Measurements from ENCODE around the gene C9orf153.
"Not testable (repeated sequence)": the region's sequence is repeated elsewhere in the genome, so short reads cannot be mapped to it uniquely, and the experiment has no call there.

C9orf153 gene

GRCh38 chr9:86262492-86262891 is 3.0 kb upstream of the C9orf153 start:
- DNase-seq = no peak

DNA sequence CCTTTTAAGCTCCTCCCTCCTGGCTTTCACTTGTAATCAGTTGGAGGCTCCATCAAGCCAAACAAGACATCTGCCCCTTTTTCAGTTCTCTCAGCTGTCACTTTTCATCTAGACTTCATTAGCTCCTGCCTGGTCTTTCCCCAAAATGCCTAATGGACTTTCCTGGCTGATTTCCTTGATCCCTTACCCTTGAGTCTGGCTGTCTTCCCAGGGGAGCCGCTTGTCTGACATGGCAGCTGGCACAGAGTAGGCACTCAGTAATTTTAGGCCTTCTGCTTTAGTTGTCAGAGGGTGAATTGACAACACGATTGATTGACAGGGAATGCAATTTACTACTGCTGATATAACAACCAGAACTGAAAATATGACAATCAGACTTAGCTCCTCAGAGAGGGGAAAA is 2.1 kb downstream of the C9orf153 start:
- DNase-seq = no peak

- no peak for DNase-seq
These were observed 2.8 kb downstream of the C9orf153 start for GRCh38 chr9:86256653-86257052.

DNA sequence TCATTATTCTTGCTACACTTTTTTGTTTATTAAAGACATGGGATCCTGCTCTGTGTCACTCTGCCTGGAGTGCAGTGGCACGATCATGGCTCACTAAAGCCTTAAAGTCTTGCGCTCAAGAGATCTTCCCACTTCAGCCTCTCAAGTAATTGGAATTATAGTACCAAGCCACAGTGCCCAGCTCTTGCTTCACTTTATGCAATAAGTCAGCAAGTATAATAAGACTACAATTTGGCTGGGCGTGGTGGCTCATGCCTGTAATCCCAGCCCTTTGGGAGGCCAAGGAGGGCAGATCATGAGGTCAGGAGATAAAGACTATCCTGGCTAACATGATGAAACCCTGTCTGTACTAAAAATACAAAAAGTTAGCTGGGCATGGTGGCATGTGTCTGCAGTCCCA is 5.9 kb downstream of the C9orf153 start:
- DNase-seq = no peak

- DNase-seq = no peak
These were observed 6.6 kb downstream of the C9orf153 start for GRCh38 chr9:86252870-86253269.

DNA sequence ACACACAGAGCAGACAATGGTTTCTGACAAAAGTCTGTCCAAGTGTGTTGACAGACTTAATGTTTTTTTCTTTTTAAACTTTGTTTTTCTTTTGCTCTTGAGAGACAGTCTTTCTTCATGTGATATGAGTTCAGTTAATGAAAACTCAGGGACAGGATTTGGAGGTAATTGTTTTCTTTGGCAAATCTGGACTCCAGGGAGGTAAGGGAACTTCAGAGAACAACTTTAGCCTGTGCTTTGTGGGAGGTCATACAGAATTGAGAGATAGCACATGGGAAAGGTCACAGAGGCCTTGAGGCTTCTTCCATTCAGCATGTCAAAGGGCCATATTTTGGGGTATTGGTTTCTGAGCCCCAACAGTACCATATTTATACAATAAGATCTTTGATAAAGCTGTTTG is 9.3 kb downstream of the C9orf153 start:
- no peak for DNase-seq

DNA sequence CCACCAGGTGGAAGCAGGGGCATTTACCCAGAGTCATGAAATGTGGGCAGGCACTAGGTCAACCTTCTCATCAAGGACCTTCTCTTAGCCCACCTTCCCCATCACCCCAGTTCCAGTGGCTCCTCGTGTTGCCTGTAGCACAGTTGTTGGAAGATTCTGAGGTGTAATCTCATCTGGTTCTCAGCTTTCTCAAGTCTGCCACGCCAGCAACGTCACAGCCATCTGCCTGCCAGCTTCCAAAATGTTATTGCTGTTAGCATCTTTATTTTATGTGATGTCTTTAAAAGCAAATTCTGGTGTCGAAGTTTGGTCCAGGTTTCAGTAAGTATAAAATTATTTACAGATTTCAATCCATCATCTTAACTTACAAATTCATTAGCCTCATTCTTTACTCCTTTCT is 10.7 kb downstream of the C9orf153 start:
- no peak for DNase-seq

DNA sequence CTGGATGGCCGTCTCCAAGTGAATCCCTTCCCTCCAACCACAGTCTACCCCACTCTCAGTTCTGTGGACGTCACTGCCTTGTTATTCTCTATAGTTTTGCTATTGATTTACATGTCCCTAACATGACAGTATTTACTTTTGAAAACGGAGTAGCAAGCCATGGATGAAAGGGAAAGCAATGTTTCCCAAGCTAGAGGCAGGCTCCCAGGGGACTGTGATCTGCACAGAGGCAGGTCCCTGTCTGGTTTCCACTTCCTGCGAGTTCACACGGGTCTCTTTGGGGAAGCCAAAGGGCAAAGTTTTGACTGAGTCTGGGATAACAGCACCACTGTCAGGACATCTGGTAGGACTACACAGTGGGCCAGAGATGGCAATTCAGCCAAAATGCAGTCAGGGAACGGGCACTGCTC is 12.7 kb downstream of the C9orf153 start:
- DNase-seq = no peak

GRCh38 chr9:86242071-86242470 is 17.4 kb downstream of the C9orf153 start:
- DNase-seq = no peak

DNA sequence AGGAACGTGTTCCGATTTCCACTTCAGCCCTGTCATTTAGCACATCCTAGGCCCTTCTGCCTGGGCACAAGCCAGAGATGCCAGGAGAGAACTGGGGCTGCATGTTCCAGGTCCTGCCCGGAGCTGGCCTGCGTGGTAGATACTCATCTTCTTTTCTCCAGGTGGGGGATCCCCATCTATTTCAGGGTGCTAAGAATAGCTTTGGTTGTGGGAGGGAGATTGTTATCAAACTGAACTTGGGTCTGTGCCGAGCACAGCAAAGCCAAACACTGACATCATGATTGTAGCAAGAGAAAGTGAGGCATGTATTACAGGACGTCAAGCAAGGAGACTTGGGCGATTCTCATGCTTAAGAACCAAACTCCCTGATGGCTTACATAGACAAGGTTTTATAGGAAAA is 18.2 kb downstream of the C9orf153 start:
- DNase-seq = no peak

DNA sequence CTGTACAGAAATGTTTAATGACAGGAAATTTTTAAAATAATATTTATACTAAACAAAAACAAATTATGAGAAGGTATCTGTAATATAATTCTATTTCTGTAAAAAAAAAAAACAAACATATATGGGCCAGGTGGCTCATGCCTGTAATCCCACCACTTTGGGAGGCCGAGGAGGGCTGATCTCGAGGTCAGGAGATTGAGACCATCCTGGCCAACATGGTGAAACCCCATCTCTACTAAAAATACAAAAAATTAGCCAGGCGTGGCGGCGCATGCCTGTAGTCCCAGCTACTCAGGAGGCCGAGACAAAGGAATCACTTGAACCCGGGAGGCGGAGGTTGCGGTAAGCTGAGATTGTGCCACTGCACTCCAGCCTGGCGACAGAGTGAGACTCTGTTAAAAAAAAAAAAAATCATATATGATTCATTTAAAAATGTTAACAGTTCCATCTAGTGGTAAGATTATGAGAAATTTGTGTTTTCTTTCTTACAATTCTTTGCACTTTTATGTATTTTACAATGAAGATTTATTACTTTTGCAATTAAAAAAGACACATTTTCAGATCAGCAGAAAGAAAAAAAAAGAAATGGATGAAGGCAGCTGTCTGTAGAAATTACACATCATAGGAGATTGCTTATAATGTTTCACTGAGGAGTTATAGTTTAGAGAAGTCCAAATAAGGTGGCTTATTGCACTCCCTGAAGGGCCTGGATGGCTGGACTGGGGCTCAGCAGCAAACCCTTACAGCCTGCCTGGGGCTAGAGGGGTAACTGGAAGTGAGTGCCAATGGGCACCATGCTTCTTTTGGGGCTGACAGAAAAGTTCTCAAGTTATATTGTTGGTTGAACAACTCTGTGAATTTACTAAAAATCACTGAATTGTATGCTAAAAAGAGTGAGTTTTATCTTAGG is 20.3 kb downstream of the C9orf153 start:
- no peak for DNase-seq

DNA sequence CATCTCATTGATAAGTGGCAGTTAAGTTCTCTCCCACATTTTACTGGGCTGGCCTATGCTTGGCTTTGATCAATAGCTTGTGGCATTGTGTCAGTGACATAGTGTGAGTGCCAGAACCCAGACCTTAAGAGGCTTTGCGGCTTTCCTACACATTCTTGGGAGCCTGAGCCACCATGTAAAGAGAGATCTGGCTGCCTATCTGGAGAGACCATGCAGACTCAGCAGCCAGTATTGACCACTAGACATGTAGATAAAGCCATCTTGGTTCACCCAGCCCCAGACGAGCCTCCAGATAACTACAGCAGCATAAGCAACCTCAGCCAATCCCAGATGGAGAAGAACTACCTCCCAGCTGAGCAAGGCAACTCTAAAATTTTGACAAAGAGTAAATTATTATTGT is 28.6 kb downstream of the C9orf153 start:
- no peak for DNase-seq

GRCh38 chr9:86222667-86223066 is 36.8 kb downstream of the C9orf153 start:
- DNase-seq = no peak

DNA sequence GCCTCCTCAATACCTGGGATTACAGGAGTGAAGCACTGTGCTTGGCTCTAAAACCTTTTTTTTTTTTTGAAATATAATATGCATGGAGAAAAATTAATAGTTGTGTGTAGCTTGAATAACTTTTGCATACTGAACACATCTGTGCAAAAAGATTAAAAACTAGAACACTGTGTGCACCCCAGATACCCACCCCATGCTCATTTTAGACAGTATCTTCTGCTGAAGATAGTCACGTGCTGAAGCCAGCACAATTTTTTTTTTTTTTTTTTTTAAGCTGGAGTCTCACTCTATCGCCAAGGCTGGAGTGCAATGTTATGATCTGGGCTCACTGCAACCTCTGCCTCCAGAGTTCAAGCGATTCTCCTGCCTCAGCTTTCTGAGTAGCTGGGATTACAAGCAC is 39.9 kb downstream of the C9orf153 start:
- DNase-seq = no peak

DNA sequence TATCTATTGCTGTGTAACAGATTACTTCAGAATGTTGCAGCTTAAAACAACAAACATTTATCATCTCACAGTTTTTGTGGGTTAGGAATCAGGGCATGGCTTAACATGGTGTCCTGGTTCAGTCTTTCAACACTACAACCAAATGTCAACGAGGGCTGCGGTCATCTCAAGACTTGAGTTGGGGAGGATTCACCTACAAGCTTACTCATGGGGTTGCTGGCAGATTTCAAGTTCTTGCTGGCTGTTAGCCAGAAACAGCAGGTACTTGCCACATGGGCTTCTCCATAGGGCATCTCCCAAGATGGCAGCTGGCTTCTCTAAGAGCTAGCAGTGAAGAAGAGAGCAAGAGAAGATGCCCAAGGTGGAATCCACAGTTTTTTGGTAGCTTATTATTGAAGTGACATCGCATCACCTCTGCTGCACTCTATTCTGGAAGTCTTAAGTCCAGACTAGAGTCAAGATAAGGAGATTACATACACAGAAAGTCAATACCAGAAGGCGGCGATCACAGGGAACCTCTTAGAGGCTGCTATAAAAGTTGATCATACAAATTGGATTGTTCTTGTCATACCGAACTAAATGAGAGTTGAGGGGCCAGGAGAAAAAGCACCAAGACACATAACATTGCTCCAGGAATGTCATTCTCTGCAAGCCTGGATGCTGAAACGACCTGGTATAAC is 42.2 kb downstream of the C9orf153 start:
- no peak for DNase-seq

GRCh38 chr9:86207193-86207592 is 52.3 kb downstream of the C9orf153 start:
- no peak for DNase-seq

- DNase-seq = peak; percentile 3
These were observed 57.0 kb downstream of the C9orf153 start for GRCh38 chr9:86202338-86202882.

- no peak for DNase-seq
These were observed 57.8 kb downstream of the C9orf153 start for GRCh38 chr9:86201474-86202337.

- no peak for DNase-seq
These were observed 58.8 kb downstream of the C9orf153 start for GRCh38 chr9:86200599-86201162.

DNA sequence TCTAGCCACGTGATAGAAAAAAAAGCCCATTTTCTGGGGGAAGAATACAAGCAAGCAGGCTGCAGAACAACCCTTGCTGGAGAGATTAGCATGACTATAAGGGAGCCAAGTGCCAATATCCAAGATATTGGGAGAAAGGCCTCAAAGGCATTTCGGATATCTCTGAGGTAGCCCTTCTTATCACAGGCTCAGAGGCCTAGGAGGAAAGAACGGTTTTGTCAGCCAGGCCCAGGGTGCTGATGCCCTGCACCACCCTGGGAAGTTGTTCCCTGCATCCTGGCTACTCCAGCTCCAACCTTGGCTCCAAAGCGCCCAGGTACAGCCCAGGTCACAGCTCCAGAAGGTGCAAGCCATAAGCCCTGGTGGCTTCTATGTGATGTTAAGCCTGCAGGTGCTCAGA is 66.4 kb downstream of the C9orf153 start:
- DNase-seq = no peak

DNA sequence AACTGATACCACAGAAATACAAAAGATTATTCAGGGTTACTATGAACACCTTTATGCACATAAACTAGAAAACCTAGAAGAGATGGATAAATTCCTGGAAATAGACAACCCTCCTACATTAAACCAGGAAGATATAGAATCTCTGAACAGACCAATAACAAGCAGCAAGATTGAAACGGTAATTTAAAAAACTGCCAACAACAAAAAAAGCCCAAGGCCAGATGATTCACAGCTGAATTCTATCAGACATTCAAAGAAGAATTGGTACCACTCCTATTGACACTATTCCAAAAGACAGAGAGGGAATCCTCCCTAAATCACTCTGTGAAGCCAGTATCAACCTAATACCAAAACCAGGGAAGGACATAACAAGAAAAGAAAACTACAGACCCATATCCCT is 68.8 kb downstream of the C9orf153 start:
- DNase-seq = not testable (repeated sequence)

DNA sequence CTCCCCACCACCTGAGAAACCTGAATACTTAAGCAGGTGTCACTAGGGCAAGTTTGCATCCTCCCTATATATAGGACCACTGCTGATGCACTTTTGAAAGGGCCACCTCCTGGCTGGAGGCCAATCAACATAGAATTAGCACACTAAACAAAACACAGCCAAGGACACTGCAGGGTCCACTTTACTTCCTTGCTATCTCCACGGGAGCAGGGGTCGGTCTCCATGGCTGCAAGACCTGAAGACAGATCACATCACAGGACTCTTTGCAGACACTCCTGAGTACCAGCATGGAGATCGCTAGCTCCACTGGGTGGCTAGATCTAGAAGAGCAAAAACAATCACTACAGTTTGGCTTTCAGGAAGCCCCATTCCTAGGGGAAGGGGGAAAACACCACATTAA is 72.3 kb downstream of the C9orf153 start:
- no peak for DNase-seq

GRCh38 chr9:86186696-86187095 is 72.8 kb downstream of the C9orf153 start:
- DNase-seq = no peak
